H9 (cell line): Measurements from ENCODE around the gene NHSL2. TPM values are rescaled to one million over a fixed set of nuclear protein-coding genes. Genes with fewer than 3 reads are reported as not detected.

ENCODE experiments used
- DNase-seq: peaks from one replicate; pipeline ENCODE4 v3.0.0-alpha.2; 2017
- H2AFZ ChIP-seq: one replicate; pipeline ENCODE4 v1.6.1; 2013; ENCODE audit warnings: mild to moderate bottlenecking, low read length, control low read depth, moderate library complexity
- H2AK5ac ChIP-seq: 2 replicates; pipeline ENCODE4 v1.6.1; 2013; ENCODE audit warnings: low read length, control low read depth, mixed read lengths; ENCODE audit not compliant: insufficient read length
- H2BK120ac ChIP-seq: one replicate; pipeline ENCODE4 v1.6.1; 2013; ENCODE audit warnings: low read depth, mild to moderate bottlenecking, low read length, control low read depth, inconsistent platforms; ENCODE audit not compliant: poor library complexity, severe bottlenecking
- H2BK12ac ChIP-seq: 2 replicates; pipeline ENCODE4 v1.6.1; 2013; ENCODE audit warnings: low read length, control low read depth, mixed read lengths, low read depth; ENCODE audit not compliant: insufficient read length
- H2BK15ac ChIP-seq: 2 replicates; pipeline ENCODE4 v1.6.1; 2013; ENCODE audit warnings: low read depth, low read length, control low read depth
- H2BK20ac ChIP-seq: one replicate; pipeline ENCODE4 v1.6.1; 2013; ENCODE audit warnings: low read depth, mild to moderate bottlenecking, low read length, control low read depth, inconsistent platforms; ENCODE audit not compliant: poor library complexity, severe bottlenecking
- H2BK5ac ChIP-seq: 2 replicates; pipeline ENCODE4 v1.6.1; 2013; ENCODE audit warnings: low read length, control low read depth, mixed read lengths; ENCODE audit not compliant: insufficient read length
- H3K14ac ChIP-seq: 2 replicates; pipeline ENCODE4 v1.6.1; 2013; ENCODE audit warnings: low read length, control low read depth; ENCODE audit not compliant: insufficient read depth
- H3K18ac ChIP-seq: 2 replicates; pipeline ENCODE4 v1.6.1; 2013; ENCODE audit warnings: low read depth, mild to moderate bottlenecking, mixed read lengths, low read length, control low read depth; ENCODE audit not compliant: insufficient read length
- H3K23ac ChIP-seq: 2 replicates; pipeline ENCODE4 v1.6.1; 2013; ENCODE audit warnings: low read length, control low read depth, mixed read lengths, low read depth; ENCODE audit not compliant: insufficient read length
- H3K23me2 ChIP-seq: 2 replicates; pipeline ENCODE4 v1.6.1; 2013; ENCODE audit warnings: low read depth, mild to moderate bottlenecking, mixed read lengths, low read length, control low read depth; ENCODE audit not compliant: insufficient read length, poor library complexity, severe bottlenecking
- H3K27ac ChIP-seq: 2 replicates; pipeline ENCODE4 v1.5.1; 2013; ENCODE audit warnings: low read length, control low read depth, mixed read lengths, low read depth; ENCODE audit not compliant: insufficient read length
- H3K27me3 ChIP-seq: 2 replicates; pipeline ENCODE4 v1.6.1; 2013; ENCODE audit warnings: low read length, control low read depth, inconsistent platforms; ENCODE audit not compliant: insufficient read depth
- H3K4ac ChIP-seq: 2 replicates; pipeline ENCODE4 v1.6.1; 2013; ENCODE audit warnings: low read depth, mild to moderate bottlenecking, control low read depth, inconsistent platforms, low read length, moderate library complexity
- H3K4me1 ChIP-seq: 2 replicates; pipeline ENCODE4 v1.6.1; 2013; ENCODE audit warnings: low read length, control low read depth, inconsistent platforms; ENCODE audit not compliant: insufficient read depth
- H3K4me2 ChIP-seq: 2 replicates; pipeline ENCODE4 v1.6.1; 2013; ENCODE audit warnings: low read length, control low read depth, mixed read lengths; ENCODE audit not compliant: insufficient read length, insufficient read depth
- H3K56ac ChIP-seq: 2 replicates; pipeline ENCODE4 v1.6.1; 2013; ENCODE audit warnings: low read depth, mild to moderate bottlenecking, mixed read lengths, low read length, control low read depth; ENCODE audit not compliant: insufficient read length
- H3K79me1 ChIP-seq: 2 replicates; pipeline ENCODE4 v1.6.1; 2013; ENCODE audit warnings: low read depth, mild to moderate bottlenecking, moderate library complexity, low read length, control low read depth, inconsistent platforms; ENCODE audit not compliant: insufficient read depth, poor library complexity, severe bottlenecking
- H3K79me2 ChIP-seq: 2 replicates; pipeline ENCODE4 v1.6.1; 2013; ENCODE audit warnings: low read length, control low read depth, inconsistent platforms; ENCODE audit not compliant: insufficient read depth
- H3K9ac ChIP-seq: 2 replicates; pipeline ENCODE4 v1.6.1; 2013; ENCODE audit warnings: low read length, control low read depth, mixed read lengths; ENCODE audit not compliant: insufficient read length; ENCODE audit errors: extremely low read depth
- H3K9me3 ChIP-seq: one replicate; pipeline ENCODE4 v1.6.1; 2013; ENCODE audit warnings: low read depth, low read length, inconsistent platforms; ENCODE audit not compliant: control insufficient read depth
- H3T11ph ChIP-seq: one replicate; pipeline ENCODE4 v1.6.1; 2013; ENCODE audit warnings: mild to moderate bottlenecking, low read length, control low read depth, inconsistent platforms
- H4K20me1 ChIP-seq: one replicate; pipeline ENCODE4 v1.6.1; 2013; ENCODE audit not compliant: control insufficient read depth, insufficient read length, insufficient read depth
- H4K5ac ChIP-seq: 2 replicates; pipeline ENCODE4 v1.6.1; 2013; ENCODE audit warnings: low read depth, mild to moderate bottlenecking, mixed read lengths, low read length, control low read depth; ENCODE audit not compliant: insufficient read length
- H4K8ac ChIP-seq: replicated peaks from 2 replicates; pipeline ENCODE4 v1.6.1; 2013; ENCODE audit warnings: low read length, control low read depth, mixed read lengths, low read depth; ENCODE audit not compliant: insufficient read length
- H4K91ac ChIP-seq: 2 replicates; pipeline ENCODE4 v1.6.1; 2013; ENCODE audit warnings: low read depth, mild to moderate bottlenecking, moderate library complexity, mixed read lengths, low read length, control low read depth; ENCODE audit not compliant: insufficient read length
- H3K27ac Mint-ChIP-seq, 3 experiments: 2 replicates in 2 of 3; 3 replicates in 1 of 3; pipeline ENCODE4 v1.8.0; 2020 to 2021; ENCODE audit warnings: mixed read lengths in 3 of 3, mild to moderate bottlenecking in 1 of 3, moderate library complexity in 1 of 3
- H3K27me3 Mint-ChIP-seq: 2 replicates; pipeline ENCODE4 v1.8.0; 2021; ENCODE audit warnings: low read depth, mild to moderate bottlenecking, moderate library complexity, mixed read lengths
- H3K36me3 Mint-ChIP-seq, 3 experiments: 2 replicates in 2 of 3; 3 replicates in 1 of 3; pipeline ENCODE4 v1.8.0; 2020 to 2021; ENCODE audit warnings: low read depth in 3 of 3, mixed read lengths in 3 of 3; ENCODE audit not compliant: insufficient read depth in 1 of 3
- H3K4me1 Mint-ChIP-seq, 2 experiments: 2 replicates each; pipeline ENCODE4 v1.8.0; 2020; ENCODE audit warnings: mixed read lengths in 2 of 2
- H3K4me3 Mint-ChIP-seq, 2 experiments: 2 replicates in 1 of 2; 3 replicates in 1 of 2; pipeline ENCODE4 v1.8.0; 2020 to 2021; ENCODE audit warnings: mild to moderate bottlenecking in 2 of 2, mixed read lengths in 2 of 2, moderate library complexity in 1 of 2
- H3K9me3 Mint-ChIP-seq, 2 experiments: 2 replicates in 1 of 2; 3 replicates in 1 of 2; pipeline ENCODE4 v1.8.0; 2020; ENCODE audit warnings: mild to moderate bottlenecking in 2 of 2, mixed read lengths in 2 of 2, moderate library complexity in 1 of 2
- CTCF ChIP-seq: fragments of 200-600 bp; sonication (generic); conservative IDR thresholded peaks from 3 replicates; pipeline ENCODE4 v1.8.0; 2021; ENCODE audit warnings: antibody characterized with exemption, mild to moderate bottlenecking
- WGBS: extraction: QIAGEN DNeasy Blood & Tissue Kit; methylation state at CpG from one replicate; pipeline ENCODE4 v1.1.7; 2013; ENCODE audit warnings: missing lambda C conversion rate, low lambda C conversion rate, mixed read lengths; ENCODE audit not compliant: insufficient read length; ENCODE audit errors: extremely low coverage; 5-methylcytosine and 5-hydroxymethylcytosine counted together
- total RNA-seq: library from RNA; stranded (reverse); gene quantifications from 2 replicates; pipeline ENCODE4 v1.2.1, GENCODE V29; 2021

The NHSL2 gene
- total RNA-seq, 1 experiment from 2014 or later: 6.4 TPM

- H3K27ac Mint-ChIP-seq: peak overlapping the region in 1 of 3 experiments; percentile 75; a peak in 4 of 7 replicates
- DNase-seq: peak; percentile 43
- H3K79me2 ChIP-seq: no peaks in the 10 kb centered on the region; the same call in 1 of the 2 replicates
Observed at GRCh38 chrX:72001471-72001870, 90.8 kb downstream of the NHSL2 start.

More at GRCh38 chrX:72001471-72001870, 90.8 kb downstream of the NHSL2 start:
- no peak overlapping the region for H3K9ac ChIP-seq
- peaks cover 1% of the 10 kb centered on the region for H3K27me3 Mint-ChIP-seq
- H3K9me3 Mint-ChIP-seq: peaks cover 68 to 70% of the 10 kb centered on the region in 2 experiments
- H3K4me1 Mint-ChIP-seq: peaks cover 46 to 50% of the 10 kb centered on the region in 2 experiments
- H3K27me3 ChIP-seq: no peaks in the 10 kb centered on the region
- H3K9me3 ChIP-seq: peaks cover 65% of the 10 kb centered on the region
- peak overlapping the region; percentile 14 for H3K4me2 ChIP-seq
- no peak overlapping the region for H3K18ac ChIP-seq
- H3K4me1 ChIP-seq: peaks cover 6% of the 10 kb centered on the region; the same call in 1 of the 2 replicates
- no peak overlapping the region for H3T11ph ChIP-seq
- H4K8ac ChIP-seq: no peak overlapping the region
- peaks cover 0 to 6% (median 5%) of the 10 kb centered on the region in 3 experiments; a peak in 4 of 7 replicates for H3K36me3 Mint-ChIP-seq
- no peak overlapping the region for H2BK12ac ChIP-seq
- no peak overlapping the region for H3K23ac ChIP-seq
- no CpG with 5 or more reads among the region's 3 CpGs for WGBS
- no peaks in the 10 kb centered on the region for H3K23me2 ChIP-seq
- no peak overlapping the region for H3K27ac ChIP-seq
- no peak overlapping the region for H2AFZ ChIP-seq
- no peaks in the 10 kb centered on the region for H4K20me1 ChIP-seq
- H2BK5ac ChIP-seq: no peak overlapping the region
- no peak for TF ChIP-seq CTCF
- no peak overlapping the region for H4K91ac ChIP-seq
- peak overlapping the region in 1 of 2 experiments; percentile 25; a peak in 2 of 5 replicates for H3K4me3 Mint-ChIP-seq
- no peak overlapping the region for H4K5ac ChIP-seq
- H2BK15ac ChIP-seq: no peak overlapping the region
- no peak overlapping the region for H2AK5ac ChIP-seq
- no peak overlapping the region for H2BK20ac ChIP-seq
- no peak overlapping the region for H3K4ac ChIP-seq
- no peak overlapping the region for H3K14ac ChIP-seq
- H3K56ac ChIP-seq: no peak overlapping the region
- no peak overlapping the region for H2BK120ac ChIP-seq
- H3K79me1 ChIP-seq: no peaks in the 10 kb centered on the region
